ENCODE data around the gene NEUROG1. TPM values are rescaled to one million over a fixed set of nuclear protein-coding genes. Genes with fewer than 3 reads are reported as not detected.

The NEUROG1 gene
- total and polyA plus RNA-seq, 10 of the 15 experiments (the other 5 are each of a cell fraction or from before 2014, with no cell fraction given): not detected

DNA sequence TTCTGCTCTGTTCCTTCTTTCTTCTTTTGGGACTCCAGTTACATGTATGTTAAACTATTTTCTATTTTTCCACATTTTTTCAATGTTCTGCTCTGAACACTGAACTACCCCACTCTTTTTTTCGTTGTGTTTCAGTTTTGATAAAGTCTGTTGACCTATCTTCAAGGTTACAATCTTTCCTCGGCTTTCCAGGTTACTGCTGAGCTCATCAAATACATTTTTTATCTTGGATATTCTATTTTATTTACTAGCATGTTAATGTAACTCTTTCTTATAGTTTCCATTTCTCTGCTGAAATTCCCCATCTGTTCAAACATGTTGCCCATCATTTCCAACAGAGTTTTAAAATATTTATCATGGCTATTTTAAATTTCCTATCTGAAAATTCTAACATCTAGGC, 13.8 kb downstream of the NEUROG1 start:
- Histone ChIP-seq H3K9me3 (replicated peaks; ENCODE audit: control insufficient read depth, insufficient read depth, low read length) (no peaks in the 10 kb centered on the region; the same call in 2 of the 3 replicates), H3K4me1 (ENCODE audit: control insufficient read depth, insufficient read depth, low read length) (no peaks in the 10 kb centered on the region), H3K79me2 (ENCODE audit: control insufficient read depth, insufficient read depth, low read length) (no peaks in the 10 kb centered on the region), H3K27ac (ENCODE audit: control insufficient read depth, insufficient read depth) (no peak overlapping the region), H3K4me3 (no peak overlapping the region), H3K9ac (ENCODE audit: control insufficient read depth, insufficient read depth, low read length) (no peak overlapping the region), H3K27me3 (replicated peaks in 1 of 2; ENCODE audit: control insufficient read depth in 2 of 2, insufficient read depth in 2 of 2, low read length in 1 of 2) (no peaks in the 10 kb centered on the region), H2AFZ (ENCODE audit: control insufficient read depth, low read depth, low read length) (no peak overlapping the region), H4K20me1 (ENCODE audit: control insufficient read depth, insufficient read depth) (no peaks in the 10 kb centered on the region), H3K36me3 (ENCODE audit: control insufficient read depth in 2 of 2, insufficient read depth in 2 of 2, low read length in 1 of 2) (no peaks in the 10 kb centered on the region), H3K4me2 (ENCODE audit: control insufficient read depth, insufficient read depth) (no peak overlapping the region)
- in situ Hi-C loops (cut with MboI): no loop called here
- no peak for FAIRE-seq
- ChIA-PET RAD21 (ENCODE audit: unreplicated experiment) (no interaction called here), SMC1A (ENCODE audit: uncharacterized antibody, unreplicated experiment) (no interaction called here), POLR2A (no interaction called here), CTCF (interaction anchor here (0.6 to 0.9 kb wide), 2 partner anchors 39 to 44 kb away, joined by 3 read pairs; no protein-coding TSS in a partner anchor)
- TF ChIP-seq RB1 (IDR thresholded peaks at IDR 0.05; ENCODE audit: borderline replicate concordance) (no peak), SP1 (IDR thresholded peaks at IDR 0.05; ENCODE audit: low read depth, low read length) (no peak), NR2C2 (IDR thresholded peaks at IDR 0.05; ENCODE audit: borderline replicate concordance, control insufficient read depth, insufficient read length, low read depth) (no peak), MEF2A (IDR thresholded peaks at IDR 0.05; ENCODE audit: insufficient read depth, low read depth, low read length) (no peak), ATF7 (IDR thresholded peaks at IDR 0.05; ENCODE audit: low read depth) (no peak)
- intact Hi-C loops (cut with micrococcal nuclease; ENCODE audit: unreplicated experiment): no loop called here
- WGBS (ENCODE audit: insufficient coverage, insufficient replicate concordance, low lambda C conversion rate, missing lambda C conversion rate): 5% methylated on average over 2 of the region's 2 CpGs
- DNase-seq (ENCODE audit: low read depth, low spot score): no peak
- ATAC-seq: no peak
- BruUV-seq (replicated peaks): no TSS peak

DNA sequence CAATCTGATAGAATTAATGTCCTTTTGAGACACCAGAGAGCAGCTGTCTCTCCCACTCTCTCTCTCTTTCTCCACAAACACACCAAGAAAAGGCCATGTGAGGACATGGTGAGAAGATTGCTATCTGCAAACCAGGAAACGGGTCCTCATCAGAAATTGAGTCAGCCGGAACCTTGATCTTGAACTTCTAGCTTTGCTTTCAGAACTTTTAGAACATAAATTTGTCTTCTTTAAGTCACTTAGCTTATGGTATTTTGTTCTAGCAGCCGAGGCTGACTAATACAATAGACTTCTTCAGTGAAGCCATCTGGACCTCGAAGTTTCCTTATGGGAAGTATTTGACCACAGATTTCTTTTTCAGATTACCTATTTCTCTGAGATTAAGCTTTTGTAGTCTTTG, 18.1 kb downstream of the NEUROG1 start:
- H3K4me1 ChIP-seq (ENCODE audit: control insufficient read depth, insufficient read depth, low read length): no peaks in the 10 kb centered on the region
- ATAC-seq (no peak), FAIRE-seq (no peak), DNase-seq (ENCODE audit: low read depth, low spot score) (no peak)
- no peak overlapping the region for H3K4me3 ChIP-seq
- ChIA-PET RAD21 (ENCODE audit: unreplicated experiment) (no interaction called here), POLR2A (no interaction called here), CTCF (interaction anchor here (1.1 to 1.4 kb wide), 2 partner anchors 34 to 43 kb away, joined by 3 to 5 read pairs; no protein-coding TSS in a partner anchor), SMC1A (ENCODE audit: uncharacterized antibody, unreplicated experiment) (interaction anchor here (0.8 to 1.2 kb wide), 2 partner anchors 9 to 13 kb away, joined by 3 read pairs; no protein-coding TSS in a partner anchor)
- no TSS peak for BruUV-seq (replicated peaks)
- H4K20me1 ChIP-seq (ENCODE audit: control insufficient read depth, insufficient read depth): no peaks in the 10 kb centered on the region
- H3K9ac ChIP-seq (ENCODE audit: control insufficient read depth, insufficient read depth, low read length): no peak overlapping the region
- intact Hi-C loops (cut with micrococcal nuclease; ENCODE audit: unreplicated experiment) (no loop called here), in situ Hi-C loops (cut with MboI) (no loop called here)
- no peak for TF ChIP-seq ZNF274 (IDR thresholded peaks at IDR 0.05; ENCODE audit: insufficient read depth, insufficient read length)
- no peak for TF ChIP-seq RFX5 (IDR thresholded peaks at IDR 0.05; ENCODE audit: low read depth, low read length)
- TF ChIP-seq, protein P1, sequence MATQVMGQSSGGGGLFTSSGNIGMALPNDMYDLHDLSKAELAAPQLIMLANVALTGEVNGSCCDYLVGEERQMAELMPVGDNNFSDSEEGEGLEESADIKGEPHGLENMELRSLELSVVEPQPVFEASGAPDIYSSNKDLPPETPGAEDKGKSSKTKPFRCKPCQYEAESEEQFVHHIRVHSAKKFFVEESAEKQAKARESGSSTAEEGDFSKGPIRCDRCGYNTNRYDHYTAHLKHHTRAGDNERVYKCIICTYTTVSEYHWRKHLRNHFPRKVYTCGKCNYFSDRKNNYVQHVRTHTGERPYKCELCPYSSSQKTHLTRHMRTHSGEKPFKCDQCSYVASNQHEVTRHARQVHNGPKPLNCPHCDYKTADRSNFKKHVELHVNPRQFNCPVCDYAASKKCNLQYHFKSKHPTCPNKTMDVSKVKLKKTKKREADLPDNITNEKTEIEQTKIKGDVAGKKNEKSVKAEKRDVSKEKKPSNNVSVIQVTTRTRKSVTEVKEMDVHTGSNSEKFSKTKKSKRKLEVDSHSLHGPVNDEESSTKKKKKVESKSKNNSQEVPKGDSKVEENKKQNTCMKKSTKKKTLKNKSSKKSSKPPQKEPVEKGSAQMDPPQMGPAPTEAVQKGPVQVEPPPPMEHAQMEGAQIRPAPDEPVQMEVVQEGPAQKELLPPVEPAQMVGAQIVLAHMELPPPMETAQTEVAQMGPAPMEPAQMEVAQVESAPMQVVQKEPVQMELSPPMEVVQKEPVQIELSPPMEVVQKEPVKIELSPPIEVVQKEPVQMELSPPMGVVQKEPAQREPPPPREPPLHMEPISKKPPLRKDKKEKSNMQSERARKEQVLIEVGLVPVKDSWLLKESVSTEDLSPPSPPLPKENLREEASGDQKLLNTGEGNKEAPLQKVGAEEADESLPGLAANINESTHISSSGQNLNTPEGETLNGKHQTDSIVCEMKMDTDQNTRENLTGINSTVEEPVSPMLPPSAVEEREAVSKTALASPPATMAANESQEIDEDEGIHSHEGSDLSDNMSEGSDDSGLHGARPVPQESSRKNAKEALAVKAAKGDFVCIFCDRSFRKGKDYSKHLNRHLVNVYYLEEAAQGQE (IDR thresholded peaks at IDR 0.05; ENCODE audit: low read depth, low read length): no peak
- TF ChIP-seq ZNF217 (IDR thresholded peaks at IDR 0.05): no peak
- no peak for TF ChIP-seq GATAD2B (conservative IDR thresholded peaks at IDR 0.05; ENCODE audit: low read depth)
- no peak for TF ChIP-seq MYC (IDR thresholded peaks at IDR 0.05; ENCODE audit: insufficient read depth, insufficient read length, insufficient replicate concordance, low read length, severe bottlenecking)
- no peak for TF ChIP-seq FOXK2 (IDR thresholded peaks at IDR 0.05)
- TF ChIP-seq MLLT1 (IDR thresholded peaks at IDR 0.05): no peak
- no peak overlapping the region for H3K4me2 ChIP-seq (ENCODE audit: control insufficient read depth, insufficient read depth)
- no peaks in the 10 kb centered on the region for H3K36me3 ChIP-seq (ENCODE audit: control insufficient read depth in 2 of 2, insufficient read depth in 2 of 2, low read length in 1 of 2)
- 21% methylated on average over 4 of the region's 4 CpGs for WGBS (ENCODE audit: insufficient coverage, insufficient replicate concordance, low lambda C conversion rate, missing lambda C conversion rate)
- no peak overlapping the region for H2AFZ ChIP-seq (ENCODE audit: control insufficient read depth, low read depth, low read length)
- H3K27me3 ChIP-seq (replicated peaks in 1 of 2; ENCODE audit: control insufficient read depth in 2 of 2, insufficient read depth in 2 of 2, low read length in 1 of 2): no peaks in the 10 kb centered on the region
- no peak overlapping the region for H3K27ac ChIP-seq (ENCODE audit: control insufficient read depth, insufficient read depth)
- H3K9me3 ChIP-seq (replicated peaks; ENCODE audit: control insufficient read depth, insufficient read depth, low read length): no peaks in the 10 kb centered on the region
- no peaks in the 10 kb centered on the region for H3K79me2 ChIP-seq (ENCODE audit: control insufficient read depth, insufficient read depth, low read length)

Data from GM12878 (cell line).